WERI-Rb-1 (cell line): ENCODE results near the gene MCM9.

Experiments used
- DNase-seq: peaks from one replicate; pipeline ENCODE4 v3.0.0-alpha.2; 2020
- H3K27ac ChIP-seq: fragments of 250-450 bp; sonication (Bioruptor Pico); 2 replicates; pipeline ENCODE4 v1.5.1; 2020; ENCODE audit warnings: mild to moderate bottlenecking, moderate library complexity
- H3K27me3 ChIP-seq: fragments of 250-450 bp; sonication (Bioruptor Pico); 2 replicates; pipeline ENCODE4 v1.5.1; 2021; ENCODE audit warnings: mild to moderate bottlenecking, low read depth, moderate library complexity; ENCODE audit not compliant: insufficient read depth, severe bottlenecking
- H3K36me3 ChIP-seq: fragments of 250-450 bp; sonication (Bioruptor Pico); 2 replicates; pipeline ENCODE4 v1.5.1; 2020; ENCODE audit warnings: mild to moderate bottlenecking, moderate library complexity
- H3K4me3 ChIP-seq: 2 replicates; pipeline ENCODE4 v1.5.1; 2011; ENCODE audit warnings: low read depth, mild to moderate bottlenecking, control low read depth, low read length
- H3K9me3 ChIP-seq: fragments of 250-450 bp; sonication (Bioruptor Pico); 2 replicates; pipeline ENCODE4 v1.5.1; 2021; ENCODE audit warnings: mild to moderate bottlenecking, moderate library complexity; ENCODE audit not compliant: severe bottlenecking
- TF ChIP-seq, protein P1 (sequence below): IDR thresholded peaks from 2 replicates; pipeline ENCODE4 v1.5.1; 2011; ENCODE audit warnings: low read depth, mild to moderate bottlenecking, control low read depth, inconsistent platforms, low read length

Gene MCM9

DNA sequence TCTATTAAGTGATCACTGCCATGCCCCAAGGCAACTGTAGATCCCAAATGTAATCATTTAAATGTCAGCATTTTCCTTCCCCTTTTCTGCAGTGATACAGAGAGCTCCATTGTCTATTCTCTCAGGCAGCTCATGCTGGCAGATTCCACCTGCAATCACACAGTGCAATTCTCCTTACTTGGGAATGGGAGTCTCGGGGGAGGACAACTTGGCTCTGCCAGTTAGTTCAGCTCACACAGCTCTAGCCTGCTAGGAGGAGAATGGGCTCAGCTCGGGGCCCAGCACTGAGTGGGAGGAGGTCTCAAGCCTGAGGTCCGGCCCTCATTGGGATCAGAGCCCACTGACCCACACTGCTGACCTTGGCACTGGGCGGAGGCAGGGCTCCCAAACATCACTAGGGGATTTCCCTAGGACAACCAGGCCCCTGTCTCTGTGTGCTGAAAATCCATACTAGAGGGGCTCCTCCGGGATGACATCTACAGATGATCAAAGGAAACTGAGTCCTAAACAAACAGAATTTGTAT lies 150.3 kb downstream of the MCM9 start:
- no peaks in the 10 kb centered on the region for H3K27me3 ChIP-seq
- TF ChIP-seq, protein P1, sequence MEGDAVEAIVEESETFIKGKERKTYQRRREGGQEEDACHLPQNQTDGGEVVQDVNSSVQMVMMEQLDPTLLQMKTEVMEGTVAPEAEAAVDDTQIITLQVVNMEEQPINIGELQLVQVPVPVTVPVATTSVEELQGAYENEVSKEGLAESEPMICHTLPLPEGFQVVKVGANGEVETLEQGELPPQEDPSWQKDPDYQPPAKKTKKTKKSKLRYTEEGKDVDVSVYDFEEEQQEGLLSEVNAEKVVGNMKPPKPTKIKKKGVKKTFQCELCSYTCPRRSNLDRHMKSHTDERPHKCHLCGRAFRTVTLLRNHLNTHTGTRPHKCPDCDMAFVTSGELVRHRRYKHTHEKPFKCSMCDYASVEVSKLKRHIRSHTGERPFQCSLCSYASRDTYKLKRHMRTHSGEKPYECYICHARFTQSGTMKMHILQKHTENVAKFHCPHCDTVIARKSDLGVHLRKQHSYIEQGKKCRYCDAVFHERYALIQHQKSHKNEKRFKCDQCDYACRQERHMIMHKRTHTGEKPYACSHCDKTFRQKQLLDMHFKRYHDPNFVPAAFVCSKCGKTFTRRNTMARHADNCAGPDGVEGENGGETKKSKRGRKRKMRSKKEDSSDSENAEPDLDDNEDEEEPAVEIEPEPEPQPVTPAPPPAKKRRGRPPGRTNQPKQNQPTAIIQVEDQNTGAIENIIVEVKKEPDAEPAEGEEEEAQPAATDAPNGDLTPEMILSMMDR = no peak
- H3K27ac ChIP-seq = no peak overlapping the region
- no peak for DNase-seq
- no peak overlapping the region for H3K4me3 ChIP-seq
- H3K36me3 ChIP-seq = no peaks in the 10 kb centered on the region
- no peaks in the 10 kb centered on the region for H3K9me3 ChIP-seq

DNA sequence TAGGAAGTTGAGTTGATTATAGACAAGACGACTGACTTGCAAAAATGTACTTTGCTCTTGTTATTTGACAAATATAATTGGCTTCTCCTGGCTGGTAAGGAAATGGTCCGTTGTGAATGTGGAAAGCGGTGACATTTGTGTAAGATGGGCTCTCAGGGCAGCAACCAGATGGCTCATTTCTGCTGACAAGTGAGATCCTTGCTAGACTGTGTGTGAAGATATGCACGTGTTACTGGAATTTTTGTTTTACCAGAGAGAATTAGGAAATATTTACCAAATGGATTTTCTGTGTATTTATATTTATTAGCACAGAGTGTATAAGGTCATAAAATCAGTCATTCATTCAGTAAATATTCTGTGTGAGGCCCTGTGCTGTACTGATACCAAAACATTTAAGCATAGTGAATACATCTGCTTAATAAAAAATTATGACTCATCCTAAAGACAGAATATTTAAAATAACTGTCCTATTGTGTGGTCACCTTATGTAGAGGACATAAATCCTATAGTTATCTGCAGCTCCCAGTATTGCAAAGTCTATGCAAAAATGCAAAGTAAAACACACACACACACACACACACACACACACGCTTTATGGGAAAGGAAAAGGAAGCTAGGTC lies 150.9 kb downstream of the MCM9 start:
- TF ChIP-seq, protein P1 = no peak
- H3K27me3 ChIP-seq = no peaks in the 10 kb centered on the region
- H3K9me3 ChIP-seq = no peaks in the 10 kb centered on the region
- H3K27ac ChIP-seq = no peak overlapping the region
- DNase-seq = no peak
- H3K36me3 ChIP-seq = no peaks in the 10 kb centered on the region
- H3K4me3 ChIP-seq = no peak overlapping the region

DNA sequence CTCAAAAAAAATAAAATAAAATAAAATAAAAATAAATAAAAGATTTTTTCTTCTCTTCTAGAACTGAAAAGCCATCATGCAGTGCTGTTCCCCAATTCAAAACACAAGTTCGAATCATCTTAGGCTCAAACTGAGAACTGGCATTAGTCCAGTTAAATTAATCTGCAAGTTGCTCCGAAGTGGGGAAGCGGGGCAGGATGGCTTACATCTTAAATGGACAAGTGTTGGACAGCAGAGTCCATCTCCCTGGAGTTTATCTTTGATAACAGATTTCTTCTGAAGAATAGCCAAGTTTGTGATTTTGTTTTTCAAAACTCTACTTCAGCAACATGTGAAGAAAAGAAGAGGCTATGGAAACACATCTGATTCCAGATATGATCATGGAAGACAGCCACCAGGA lies 152.3 kb downstream of the MCM9 start:
- Histone ChIP-seq H3K9me3 (no peaks in the 10 kb centered on the region), H3K36me3 (no peaks in the 10 kb centered on the region), H3K27me3 (no peaks in the 10 kb centered on the region), H3K4me3 (no peak overlapping the region), H3K27ac (no peak overlapping the region)
- TF ChIP-seq, protein P1 = no peak
- DNase-seq = no peak

DNA sequence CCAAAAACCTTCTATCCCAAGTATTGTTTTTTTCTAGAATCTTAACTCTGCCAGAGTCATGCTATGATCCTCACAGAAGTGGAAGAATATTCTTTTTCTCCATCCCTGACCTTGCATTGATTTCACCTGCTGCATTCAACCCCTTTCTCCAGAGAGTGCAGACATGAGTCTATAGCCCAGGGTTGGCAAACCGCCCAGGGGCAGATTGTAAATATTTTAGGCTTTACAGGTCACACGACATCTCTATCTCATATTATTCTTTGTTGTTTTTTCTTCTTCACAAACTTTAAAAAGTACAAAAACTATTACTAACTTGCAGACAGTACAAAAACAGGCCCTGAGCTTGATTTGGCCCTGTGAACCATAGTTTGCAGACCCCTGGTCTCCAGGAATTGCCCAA lies 153.1 kb downstream of the MCM9 start:
- no peak for DNase-seq
- TF ChIP-seq, protein P1 = no peak
- no peak overlapping the region for H3K4me3 ChIP-seq

DNA sequence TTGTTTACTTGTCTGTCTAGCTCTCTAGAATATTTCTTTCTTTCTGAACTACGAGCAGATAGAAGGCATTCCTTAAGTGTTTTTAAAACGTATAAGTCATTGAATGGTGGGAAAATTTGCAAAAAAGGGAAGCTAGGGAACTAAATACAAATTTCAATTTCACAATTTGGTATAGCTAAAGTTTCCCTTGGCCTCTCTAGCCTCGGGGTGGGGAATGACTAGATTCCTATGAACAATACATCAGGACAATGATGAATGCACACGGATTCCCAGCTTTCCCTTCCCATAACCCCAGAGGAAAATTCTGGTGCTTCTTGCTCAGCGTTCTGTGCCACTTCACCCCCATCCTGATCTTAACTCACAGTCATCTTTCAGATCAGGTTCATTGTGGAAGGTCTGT lies 154.3 kb downstream of the MCM9 start:
- Histone ChIP-seq H3K36me3 (no peaks in the 10 kb centered on the region), H3K4me3 (no peak overlapping the region), H3K27me3 (no peaks in the 10 kb centered on the region), H3K27ac (no peak overlapping the region), H3K9me3 (no peaks in the 10 kb centered on the region)
- TF ChIP-seq, protein P1 = no peak
- no peak for DNase-seq

More for the DNA sequence above, 153.1 kb downstream of the MCM9 start:
- Histone ChIP-seq H3K27me3 (no peaks in the 10 kb centered on the region), H3K36me3 (no peaks in the 10 kb centered on the region), H3K9me3 (no peaks in the 10 kb centered on the region), H3K27ac (no peak overlapping the region)
